ENCODE results near the gene GLE1. TPM values are rescaled to one million over a fixed set of nuclear protein-coding genes. Genes with fewer than 3 reads are reported as not detected.
A peak's percentile ranks its signal among the peaks of the same experiment; 100 is the strongest.

GLE1 gene
- total and polyA plus RNA-seq, 10 donors = 14.3 to 31.2 (median 22.7) TPM

- intact Hi-C loops (cut with DNase I; ENCODE audit: low total_unique reads) = loop anchor here (10.0 kb wide), 1 partner anchor 47 kb away; the partner anchor contains the start of gene GLE1
- H3K4me1 ChIP-seq = peaks cover 33 to 72% (median 63%) of the 10 kb centered on the region in 6 donors
- TF ChIP-seq CTCF (IDR thresholded peaks at IDR 0.05 in 8 of 11, conservative IDR thresholded peaks at IDR 0.05 in 3 of 11) (peak in 7 of 11 experiments; percentile 15 to 46 (median 25)), POLR2AphosphoS5 (IDR thresholded peaks at IDR 0.05) (peak; percentile 97 to 99 (median 99)), POLR2A (IDR thresholded peaks at IDR 0.05) (peak; percentile 86 to 96 (median 93))
Observed at GRCh38 chr9:128552153-128552743, 47.7 kb downstream of the GLE1 start, which contains the start of gene SPTAN1. TSS of gene SPTAN1 (plus strand) at chr9:128552587. CDS start at chr9:128566741, 14,154 bp downstream.

GRCh38 chr9:128552744-128553440 is 48.4 kb downstream of the GLE1 start:
- peak overlapping the region; percentile 93 to 99 (median 97) for H3K27ac ChIP-seq
- no peaks in the 10 kb centered on the region for H3K36me3 ChIP-seq
- TF ChIP-seq POLR2A (IDR thresholded peaks at IDR 0.05) (no peak), POLR2AphosphoS5 (IDR thresholded peaks at IDR 0.05) (no peak), CTCF (IDR thresholded peaks at IDR 0.05 in 8 of 11, conservative IDR thresholded peaks at IDR 0.05 in 3 of 11) (no peak)
- intact Hi-C loops (cut with DNase I; ENCODE audit: low total_unique reads) = loop anchor here (10.0 kb wide), 1 partner anchor 48 kb away; the partner anchor contains the start of gene GLE1
- H3K27me3 ChIP-seq (replicated peaks in 1 of 7) = no peaks in the 10 kb centered on the region
- WGBS, 5 donors = 0 to 1% (median 1%) methylated on average over 26 to 59 of the region's 59 CpGs
- H3K4me1 ChIP-seq = peaks cover 33 to 78% (median 67%) of the 10 kb centered on the region in 6 donors
- peak; percentile 92 for DNase-seq
- H3K9me3 ChIP-seq = no peaks in the 10 kb centered on the region
- H3K4me3 ChIP-seq = peak overlapping the region; percentile 84 to 97 (median 92)

More at GRCh38 chr9:128552153-128552743, 47.7 kb downstream of the GLE1 start, which contains the start of gene SPTAN1:
- Histone ChIP-seq H3K4me3 (peak within 1 kb of the TSS; percentile 84 to 97 (median 92)), H3K36me3 (no peaks in the 10 kb centered on the region), H3K27me3 (replicated peaks in 1 of 7) (no peaks in the 10 kb centered on the region), H3K27ac (peak within 1 kb of the TSS; percentile 93 to 99 (median 97)), H3K9me3 (no peaks in the 10 kb centered on the region)
- 0 to 1% (median 1%) methylated on average over 27 to 81 of the region's 81 CpGs for WGBS, 5 donors
- peak; percentile 98 for DNase-seq

DNA sequence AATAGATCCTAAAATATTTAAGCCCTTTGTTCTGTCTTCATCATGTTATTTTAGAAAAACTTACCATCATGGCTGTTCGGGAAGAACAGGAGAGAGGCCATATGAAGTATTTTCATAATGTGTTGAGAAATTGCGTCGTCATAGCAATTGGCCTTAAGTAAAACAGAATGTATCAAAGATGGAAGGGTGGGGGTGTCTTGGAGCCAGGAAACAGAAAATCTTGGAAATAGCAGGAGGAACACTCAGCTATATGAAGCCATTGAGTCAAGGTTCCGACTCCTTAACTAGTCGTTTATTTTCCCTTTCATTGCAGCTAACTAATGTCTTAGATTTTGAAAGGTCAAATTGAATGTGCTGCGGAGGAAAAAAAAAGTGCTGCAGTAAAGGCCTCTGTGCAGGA is 49.2 kb downstream of the GLE1 start:
- Histone ChIP-seq H3K4me1 (peaks cover 35 to 86% (median 75%) of the 10 kb centered on the region in 6 donors), H3K36me3 (no peaks in the 10 kb centered on the region), H3K4me3 (peak overlapping the region; percentile 84 to 97 (median 92)), H3K9me3 (no peaks in the 10 kb centered on the region), H3K27ac (peak overlapping the region; percentile 30 to 99 (median 97)), H3K27me3 (replicated peaks in 1 of 7) (no peaks in the 10 kb centered on the region)
- intact Hi-C loops (cut with DNase I; ENCODE audit: low total_unique reads) = loop anchor here (10.0 kb wide), 1 partner anchor 49 kb away; the partner anchor contains the start of gene GLE1
- no peak for TF ChIP-seq POLR2A (IDR thresholded peaks at IDR 0.05)
- TF ChIP-seq CTCF (IDR thresholded peaks at IDR 0.05 in 8 of 11, conservative IDR thresholded peaks at IDR 0.05 in 3 of 11) = no peak
- TF ChIP-seq POLR2AphosphoS5 (IDR thresholded peaks at IDR 0.05) = no peak
- 40 to 56% (median 47%) methylated on average over 6 of the region's 6 CpGs for WGBS, 5 donors
- no peak for DNase-seq
